ENCODE measurements around the gene CNOT2. TPM values are rescaled to one million over a fixed set of nuclear protein-coding genes. Genes with fewer than 3 reads are reported as not detected.

The CNOT2 gene
- total RNA-seq, 2 experiments from 2014 or later, result 76.2 to 78.2 TPM

- ChIA-PET POLR2A (no interaction called here), CTCF (no interaction called here)
- peaks cover 51% of the 10 kb centered on the region for H3K36me3 Mint-ChIP-seq (ENCODE audit: low read depth)
- peak overlapping the region; percentile 14 for H3K4me3 Mint-ChIP-seq
- H3K27me3 Mint-ChIP-seq (ENCODE audit: low read depth), result no peaks in the 10 kb centered on the region
- ATAC-seq, result no peak
- H3K4me1 Mint-ChIP-seq (ENCODE audit: low read depth), result peaks cover 38% of the 10 kb centered on the region
- DNase-seq, result peak; percentile 27
- peak overlapping the region; percentile 65 for H3K27ac Mint-ChIP-seq
- H3K9me3 Mint-ChIP-seq (ENCODE audit: insufficient read depth), result no peaks in the 10 kb centered on the region
Measured at GRCh38 chr12:70240673-70241072, 2.6 kb upstream of the CNOT2 start.

DNA sequence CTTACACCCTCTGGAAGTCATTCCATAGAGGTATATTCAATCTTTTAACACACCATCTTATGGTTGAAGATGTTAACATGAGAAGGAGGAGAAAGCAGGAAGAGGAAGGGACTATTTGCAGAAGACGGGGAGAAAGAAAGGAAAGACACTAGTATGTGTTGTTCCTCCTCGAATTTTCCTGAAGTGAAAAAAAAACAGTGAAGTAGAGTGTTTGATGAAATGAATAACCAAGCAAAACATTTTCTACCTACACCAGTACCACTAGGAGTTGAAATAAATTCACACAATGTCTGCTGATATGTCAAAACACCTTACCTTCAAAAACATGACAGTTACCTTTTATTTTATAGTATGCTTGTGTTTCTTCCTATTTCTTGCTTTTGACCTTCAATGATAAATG, 1.4 kb upstream of the CNOT2 start:
- Mint-ChIP-seq H3K27me3 (ENCODE audit: low read depth) (no peaks in the 10 kb centered on the region), H3K36me3 (ENCODE audit: low read depth) (peaks cover 49% of the 10 kb centered on the region), H3K4me1 (ENCODE audit: low read depth) (peaks cover 48% of the 10 kb centered on the region), H3K27ac (peak overlapping the region; percentile 100), H3K9me3 (ENCODE audit: insufficient read depth) (no peaks in the 10 kb centered on the region), H3K4me3 (peak overlapping the region; percentile 100)
- CTCF ChIA-PET, result no interaction called here
- DNase-seq, result no peak
- POLR2A ChIA-PET, result no interaction called here
- ATAC-seq, result no peak

DNA sequence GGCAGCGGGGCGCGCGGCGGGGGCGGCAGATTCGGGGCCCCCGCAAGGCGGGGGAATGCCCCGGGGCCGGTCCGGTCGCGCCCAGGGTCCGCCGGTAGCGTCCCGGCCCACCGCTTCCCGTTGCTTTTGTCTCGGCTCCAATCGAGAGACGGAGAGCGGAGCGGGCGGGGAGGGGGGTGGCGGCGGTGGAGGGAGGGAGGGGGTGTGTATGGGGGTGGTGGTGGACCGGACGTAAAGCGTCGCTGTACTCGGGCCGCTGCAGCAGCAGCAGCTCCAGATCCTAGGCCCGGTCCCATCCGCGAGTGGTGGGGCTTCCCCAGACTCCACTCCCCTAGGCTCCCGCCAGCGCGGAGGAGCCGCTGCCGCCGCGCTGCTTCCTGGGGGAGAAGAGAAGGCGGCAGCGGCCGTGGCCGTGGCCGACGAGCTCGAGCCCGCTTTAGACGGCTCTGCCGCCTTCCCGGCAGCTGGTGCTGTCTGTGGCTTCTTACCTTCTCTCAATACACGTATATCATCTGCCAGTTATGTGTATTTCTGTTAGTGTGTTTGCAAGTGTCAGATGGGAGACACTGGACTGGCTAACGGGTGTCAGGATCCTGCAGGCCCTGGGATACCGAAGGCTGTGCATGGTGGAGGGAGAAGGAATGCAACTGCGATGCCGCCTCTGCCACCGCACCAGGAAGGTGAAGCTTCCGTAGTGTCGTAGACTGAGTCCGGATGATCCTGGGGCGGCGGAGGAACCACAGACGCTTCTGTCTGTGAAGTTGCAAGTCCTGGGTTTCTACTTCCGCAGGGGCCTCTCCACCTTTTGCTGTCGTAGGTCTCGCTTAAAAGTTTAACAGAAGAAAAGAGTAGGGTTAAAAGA, 508 bp downstream of the CNOT2 start:
- Mint-ChIP-seq H3K36me3 (ENCODE audit: low read depth) (peaks cover 52% of the 10 kb centered on the region), H3K27me3 (ENCODE audit: low read depth) (no peaks in the 10 kb centered on the region), H3K4me3 (peak overlapping the region; percentile 100), H3K9me3 (ENCODE audit: insufficient read depth) (no peaks in the 10 kb centered on the region), H3K4me1 (ENCODE audit: low read depth) (peaks cover 64% of the 10 kb centered on the region), H3K27ac (peak overlapping the region; percentile 100)
- ChIA-PET CTCF (interaction anchor here (0.8 to 1.5 kb wide), 2 partner anchors 83 to 94 kb away, joined by 3 to 4 read pairs; no protein-coding TSS in a partner anchor), POLR2A (interaction anchor here (0.7 to 1.4 kb wide), 5 partner anchors 20 to 914 kb away, joined by 3 to 7 read pairs (median 3); no protein-coding TSS in a partner anchor)
- ATAC-seq, result peak; percentile 65
- peak; percentile 72 for DNase-seq

GRCh38 chr12:70244409-70244808, 1.2 kb downstream of the CNOT2 start:
- Mint-ChIP-seq H3K9me3 (ENCODE audit: insufficient read depth) (no peaks in the 10 kb centered on the region), H3K4me1 (ENCODE audit: low read depth) (peaks cover 66% of the 10 kb centered on the region), H3K27ac (peak overlapping the region; percentile 97), H3K4me3 (peak overlapping the region; percentile 100), H3K36me3 (ENCODE audit: low read depth) (peaks cover 51% of the 10 kb centered on the region), H3K27me3 (ENCODE audit: low read depth) (no peaks in the 10 kb centered on the region)
- ATAC-seq (no peak), DNase-seq (no peak)
- CTCF ChIA-PET, result no interaction called here
- POLR2A ChIA-PET, result interaction anchor here (0.7 to 1.4 kb wide), 3 partner anchors 93 to 914 kb away, joined by 3 to 7 read pairs (median 3); no protein-coding TSS in a partner anchor

- ChIA-PET CTCF (no interaction called here), POLR2A (no interaction called here)
- H3K27ac Mint-ChIP-seq, result peak overlapping the region; percentile 30
- H3K4me3 Mint-ChIP-seq, result no peak overlapping the region
- peaks cover 44% of the 10 kb centered on the region for H3K36me3 Mint-ChIP-seq (ENCODE audit: low read depth)
- ATAC-seq (no peak), DNase-seq (no peak)
- H3K27me3 Mint-ChIP-seq (ENCODE audit: low read depth), result no peaks in the 10 kb centered on the region
- H3K4me1 Mint-ChIP-seq (ENCODE audit: low read depth), result peaks cover 62% of the 10 kb centered on the region
- no peaks in the 10 kb centered on the region for H3K9me3 Mint-ChIP-seq (ENCODE audit: insufficient read depth)
Measured at GRCh38 chr12:70245458-70245857, 2.2 kb downstream of the CNOT2 start.

DNA sequence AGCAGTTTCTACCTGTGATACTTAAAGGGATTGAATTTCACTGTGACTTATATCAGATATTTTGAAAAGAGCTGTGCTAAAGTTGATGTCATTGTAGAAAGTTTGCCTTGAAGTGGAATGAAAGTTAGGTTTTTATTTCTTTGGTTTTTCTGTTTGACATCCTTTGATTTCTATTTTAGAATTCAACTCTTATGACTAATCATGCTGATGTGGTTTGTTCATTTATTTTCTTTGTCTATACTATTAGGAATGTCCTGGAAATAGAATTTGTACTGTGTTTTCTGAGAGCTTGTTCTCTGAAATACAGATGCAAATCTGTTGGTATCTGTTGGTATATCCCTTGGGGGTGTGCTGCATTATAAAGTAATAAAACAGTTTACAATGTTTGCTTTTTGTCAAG, 3.3 kb downstream of the CNOT2 start:
- H3K27me3 Mint-ChIP-seq (ENCODE audit: low read depth), result no peaks in the 10 kb centered on the region
- no peaks in the 10 kb centered on the region for H3K9me3 Mint-ChIP-seq (ENCODE audit: insufficient read depth)
- ChIA-PET POLR2A (no interaction called here), CTCF (interaction anchor here (1.3 kb wide), 1 partner anchor 330 kb away, joined by 3 read pairs; no protein-coding TSS in a partner anchor)
- DNase-seq (no peak), ATAC-seq (no peak)
- peaks cover 58% of the 10 kb centered on the region for H3K4me1 Mint-ChIP-seq (ENCODE audit: low read depth)
- peaks cover 39% of the 10 kb centered on the region for H3K36me3 Mint-ChIP-seq (ENCODE audit: low read depth)
- no peak overlapping the region for H3K27ac Mint-ChIP-seq
- H3K4me3 Mint-ChIP-seq, result no peak overlapping the region

- ChIA-PET POLR2A (no interaction called here), CTCF (no interaction called here)
- Mint-ChIP-seq H3K9me3 (ENCODE audit: insufficient read depth) (no peaks in the 10 kb centered on the region), H3K4me1 (ENCODE audit: low read depth) (peaks cover 51% of the 10 kb centered on the region), H3K36me3 (ENCODE audit: low read depth) (peaks cover 36% of the 10 kb centered on the region), H3K27me3 (ENCODE audit: low read depth) (no peaks in the 10 kb centered on the region), H3K4me3 (no peak overlapping the region), H3K27ac (no peak overlapping the region)
- DNase-seq (no peak), ATAC-seq (no peak)
Measured at GRCh38 chr12:70247653-70248199, 4.5 kb downstream of the CNOT2 start.

- Mint-ChIP-seq H3K36me3 (ENCODE audit: low read depth) (peaks cover 36% of the 10 kb centered on the region), H3K4me3 (no peak overlapping the region), H3K27me3 (ENCODE audit: low read depth) (no peaks in the 10 kb centered on the region), H3K4me1 (ENCODE audit: low read depth) (peaks cover 54% of the 10 kb centered on the region), H3K27ac (no peak overlapping the region), H3K9me3 (ENCODE audit: insufficient read depth) (no peaks in the 10 kb centered on the region)
- no peak for DNase-seq
- CTCF ChIA-PET, result no interaction called here
- POLR2A ChIA-PET, result no interaction called here
- no peak for ATAC-seq
Measured at GRCh38 chr12:70248876-70249275, 5.6 kb downstream of the CNOT2 start.

DNA sequence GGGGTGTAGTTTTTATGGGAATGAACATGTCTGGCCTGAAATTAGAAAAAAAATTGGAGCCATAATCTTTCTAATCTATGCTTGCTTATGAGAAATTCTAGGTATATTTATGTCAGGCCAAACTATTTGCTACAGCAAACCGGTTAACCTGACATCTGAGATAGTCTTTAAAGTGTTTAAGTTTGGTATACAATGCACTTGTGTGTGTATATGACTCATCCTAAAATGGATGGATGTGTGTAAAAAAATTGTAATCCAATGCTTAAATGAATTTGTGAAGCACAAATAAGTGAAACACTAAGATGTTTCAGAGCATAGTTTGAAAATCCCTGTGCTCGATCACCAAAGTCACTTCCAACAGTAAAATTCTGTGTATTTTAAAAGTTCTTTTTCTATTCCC, 6.7 kb downstream of the CNOT2 start:
- ChIA-PET CTCF (no interaction called here), POLR2A (no interaction called here)
- no peak for ATAC-seq
- no peak for DNase-seq
- Mint-ChIP-seq H3K4me1 (ENCODE audit: low read depth) (peaks cover 50% of the 10 kb centered on the region), H3K27ac (no peak overlapping the region), H3K36me3 (ENCODE audit: low read depth) (peaks cover 27% of the 10 kb centered on the region), H3K4me3 (no peak overlapping the region), H3K9me3 (ENCODE audit: insufficient read depth) (no peaks in the 10 kb centered on the region), H3K27me3 (ENCODE audit: low read depth) (no peaks in the 10 kb centered on the region)

- POLR2A ChIA-PET, result no interaction called here
- ATAC-seq (no peak), DNase-seq (no peak)
- H3K36me3 Mint-ChIP-seq (ENCODE audit: low read depth), result peaks cover 24% of the 10 kb centered on the region
- H3K27me3 Mint-ChIP-seq (ENCODE audit: low read depth), result no peaks in the 10 kb centered on the region
- peaks cover 41% of the 10 kb centered on the region for H3K4me1 Mint-ChIP-seq (ENCODE audit: low read depth)
- H3K27ac Mint-ChIP-seq, result no peak overlapping the region
- CTCF ChIA-PET, result no interaction called here
- H3K4me3 Mint-ChIP-seq, result no peak overlapping the region
- no peaks in the 10 kb centered on the region for H3K9me3 Mint-ChIP-seq (ENCODE audit: insufficient read depth)
Measured at GRCh38 chr12:70251226-70251625, 8.0 kb downstream of the CNOT2 start.

GRCh38 chr12:70251661-70252060, 8.4 kb downstream of the CNOT2 start:
- DNase-seq, result no peak
- Mint-ChIP-seq H3K27me3 (ENCODE audit: low read depth) (no peaks in the 10 kb centered on the region), H3K27ac (no peak overlapping the region), H3K4me3 (no peak overlapping the region), H3K36me3 (ENCODE audit: low read depth) (peaks cover 26% of the 10 kb centered on the region), H3K9me3 (ENCODE audit: insufficient read depth) (no peaks in the 10 kb centered on the region), H3K4me1 (ENCODE audit: low read depth) (peaks cover 38% of the 10 kb centered on the region)
- CTCF ChIA-PET, result no interaction called here
- POLR2A ChIA-PET, result no interaction called here
- ATAC-seq, result no peak

DNA sequence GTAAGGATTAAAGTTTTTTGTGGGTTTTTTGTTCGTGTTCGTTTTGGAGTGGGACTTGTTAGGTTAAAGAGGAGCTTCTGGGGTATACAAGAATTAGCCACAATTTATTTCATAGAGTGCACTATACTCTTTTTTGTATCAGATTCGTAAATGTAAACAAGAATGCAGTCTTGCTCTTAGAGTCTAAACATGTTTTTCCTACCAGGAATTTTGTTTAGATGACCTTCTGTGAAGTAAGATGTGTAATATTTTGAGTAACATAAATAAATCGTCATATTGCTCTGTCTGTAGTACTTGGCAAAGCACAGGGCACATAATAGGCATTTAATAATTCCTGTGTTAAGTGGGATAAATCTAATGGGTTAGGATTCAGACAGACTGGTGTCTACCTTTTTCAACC, 9.6 kb downstream of the CNOT2 start:
- no peaks in the 10 kb centered on the region for H3K27me3 Mint-ChIP-seq (ENCODE audit: low read depth)

More for the DNA sequence above, 9.6 kb downstream of the CNOT2 start:
- no peak for ATAC-seq
- Mint-ChIP-seq H3K27ac (no peak overlapping the region), H3K9me3 (ENCODE audit: insufficient read depth) (no peaks in the 10 kb centered on the region), H3K4me1 (ENCODE audit: low read depth) (peaks cover 29% of the 10 kb centered on the region), H3K4me3 (no peak overlapping the region), H3K36me3 (ENCODE audit: low read depth) (peaks cover 24% of the 10 kb centered on the region)
- DNase-seq, result no peak
- ChIA-PET POLR2A (interaction anchor here (0.6 kb wide), 1 partner anchor 1143 kb away, joined by 3 read pairs; no protein-coding TSS in a partner anchor), CTCF (no interaction called here)

Measured in activated CD8-positive, alpha-beta T cell treated with anti-CD3 and anti-CD28 coated beads, Interleukin-2, amount 10 ng/mL, durations not matched to agents 7 days and 5 days (primary cell).